ENCODE data around the gene FBLN2. TPM values are rescaled to one million over a fixed set of nuclear protein-coding genes. Genes with fewer than 3 reads are reported as not detected.

The FBLN2 gene
- total and polyA plus RNA-seq, 2 donors, result 132 to 246 TPM

- WGBS, result 76% methylated on average over 17 of the region's 17 CpGs
- no peaks in the 10 kb centered on the region for H3K4me1 ChIP-seq (ENCODE audit: insufficient read depth)
- no peak for DNase-seq (ENCODE audit: extremely low spot score)
These were observed 90.0 kb downstream of the FBLN2 start for GRCh38 chr3:13638927-13639326.

GRCh38 chr3:13642597-13642996 is 93.7 kb downstream of the FBLN2 start:
- DNase-seq (ENCODE audit: extremely low spot score), result no peak
- H3K27ac ChIP-seq (ENCODE audit: low read depth), result no peak overlapping the region
- 78% methylated on average over 6 of the region's 6 CpGs for WGBS
- H3K36me3 ChIP-seq (ENCODE audit: insufficient read depth), result no peaks in the 10 kb centered on the region
- H3K4me3 ChIP-seq (ENCODE audit: low read depth, low read length), result no peak overlapping the region
- no peaks in the 10 kb centered on the region for H3K4me1 ChIP-seq (ENCODE audit: insufficient read depth)

More at GRCh38 chr3:13638927-13639326, 90.0 kb downstream of the FBLN2 start:
- no peak overlapping the region for H3K4me3 ChIP-seq (ENCODE audit: low read depth, low read length)
- H3K36me3 ChIP-seq (ENCODE audit: insufficient read depth), result no peaks in the 10 kb centered on the region
- no peak overlapping the region for H3K27ac ChIP-seq (ENCODE audit: low read depth)

- no peaks in the 10 kb centered on the region for H3K4me1 ChIP-seq (ENCODE audit: insufficient read depth)
- no peak for DNase-seq (ENCODE audit: extremely low spot score)
- no peaks in the 10 kb centered on the region for H3K36me3 ChIP-seq (ENCODE audit: insufficient read depth)
- no peak overlapping the region for H3K27ac ChIP-seq (ENCODE audit: low read depth)
- WGBS, result 91% methylated on average over 4 of the region's 4 CpGs
- no peak overlapping the region for H3K4me3 ChIP-seq (ENCODE audit: low read depth, low read length)
These were observed 95.6 kb downstream of the FBLN2 start for GRCh38 chr3:13644341-13645117.

DNA sequence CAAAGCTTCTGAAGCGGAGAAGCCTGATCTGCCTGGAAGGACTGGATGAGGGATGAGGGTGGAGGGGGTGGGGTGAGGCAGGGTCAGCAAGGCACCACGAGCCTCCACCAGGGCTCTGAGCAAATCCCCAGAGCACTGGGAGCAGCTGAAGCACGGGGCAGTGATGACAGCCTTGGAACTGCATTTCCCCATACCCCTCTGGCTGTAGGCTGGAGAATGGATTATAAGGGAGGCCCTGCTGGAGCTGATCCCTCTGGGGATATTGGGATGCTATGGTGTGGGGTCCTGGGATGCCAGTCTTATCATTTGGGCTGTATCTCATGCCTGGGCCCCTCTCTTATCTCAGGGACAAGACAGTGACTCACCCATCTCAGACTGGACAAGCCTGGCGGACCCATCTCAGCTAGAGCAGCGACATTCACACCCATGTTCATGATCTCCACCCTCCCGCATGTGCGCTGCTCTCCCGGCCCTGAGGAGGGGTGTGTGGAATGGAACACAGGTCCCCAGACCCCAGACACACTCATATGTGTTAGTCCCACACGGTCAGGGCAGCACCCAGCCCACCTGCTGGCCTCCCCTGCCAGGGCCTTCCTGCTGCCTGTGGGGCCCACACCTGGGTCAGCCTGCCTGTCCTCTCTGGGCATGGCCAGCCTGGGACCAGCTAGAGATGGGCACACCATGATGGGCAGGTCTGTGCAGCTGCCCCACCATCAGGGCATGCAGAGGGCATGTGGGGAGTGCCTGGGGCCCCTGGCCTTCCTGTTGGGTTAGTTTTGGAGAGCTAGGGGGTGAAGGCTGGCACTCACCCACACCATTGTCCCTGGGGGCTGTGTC is 97.1 kb downstream of the FBLN2 start:
- 77% methylated on average over 9 of the region's 9 CpGs for WGBS
- H3K36me3 ChIP-seq (ENCODE audit: insufficient read depth), result no peaks in the 10 kb centered on the region
- no peak overlapping the region for H3K4me3 ChIP-seq (ENCODE audit: low read depth, low read length)
- H3K27ac ChIP-seq (ENCODE audit: low read depth), result no peak overlapping the region
- DNase-seq (ENCODE audit: extremely low spot score), result no peak
- H3K4me1 ChIP-seq (ENCODE audit: insufficient read depth), result no peaks in the 10 kb centered on the region

DNA sequence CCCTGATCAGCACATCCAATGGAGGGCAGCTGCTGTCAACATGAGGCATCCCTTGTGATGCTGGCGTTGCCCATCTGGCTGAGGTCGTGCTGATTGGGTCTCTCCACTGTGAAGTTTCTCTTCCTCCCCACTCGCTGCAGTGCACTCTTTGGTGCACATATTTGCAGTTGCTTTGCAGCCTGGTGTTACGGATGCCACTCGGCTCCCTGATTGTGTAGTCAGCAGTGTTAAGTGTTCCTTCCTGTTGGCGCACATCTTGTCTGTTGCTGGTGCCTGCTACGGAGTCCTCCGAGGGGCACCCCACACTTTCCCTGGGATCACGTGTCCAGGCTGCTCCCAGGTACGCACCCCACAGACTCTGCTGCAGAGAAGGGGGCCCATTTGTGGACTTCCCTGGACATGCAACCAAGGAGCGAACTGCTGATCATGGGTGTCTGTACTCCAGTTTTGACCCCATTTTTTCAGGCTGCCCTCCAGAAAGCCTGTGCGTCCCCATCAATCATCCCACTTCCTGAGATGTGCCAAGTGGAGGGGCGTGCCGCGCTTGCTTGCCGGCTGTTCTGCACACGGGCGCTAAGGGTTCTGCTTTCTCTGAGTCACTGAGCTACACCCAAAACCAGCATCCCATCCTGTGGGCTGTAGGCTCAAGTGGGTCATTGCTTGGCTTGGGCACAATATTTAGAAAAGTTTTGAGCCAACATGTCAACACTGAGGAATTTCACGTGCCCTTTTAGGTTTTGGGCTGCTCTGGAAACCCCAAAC is 98.6 kb downstream of the FBLN2 start:
- Histone ChIP-seq H3K4me1 (ENCODE audit: insufficient read depth) (no peaks in the 10 kb centered on the region), H3K4me3 (ENCODE audit: low read depth, low read length) (no peak overlapping the region), H3K36me3 (ENCODE audit: insufficient read depth) (no peaks in the 10 kb centered on the region), H3K27ac (ENCODE audit: low read depth) (no peak overlapping the region)
- 50% methylated on average over 19 of the region's 19 CpGs for WGBS
- DNase-seq (ENCODE audit: extremely low spot score), result no peak

DNA sequence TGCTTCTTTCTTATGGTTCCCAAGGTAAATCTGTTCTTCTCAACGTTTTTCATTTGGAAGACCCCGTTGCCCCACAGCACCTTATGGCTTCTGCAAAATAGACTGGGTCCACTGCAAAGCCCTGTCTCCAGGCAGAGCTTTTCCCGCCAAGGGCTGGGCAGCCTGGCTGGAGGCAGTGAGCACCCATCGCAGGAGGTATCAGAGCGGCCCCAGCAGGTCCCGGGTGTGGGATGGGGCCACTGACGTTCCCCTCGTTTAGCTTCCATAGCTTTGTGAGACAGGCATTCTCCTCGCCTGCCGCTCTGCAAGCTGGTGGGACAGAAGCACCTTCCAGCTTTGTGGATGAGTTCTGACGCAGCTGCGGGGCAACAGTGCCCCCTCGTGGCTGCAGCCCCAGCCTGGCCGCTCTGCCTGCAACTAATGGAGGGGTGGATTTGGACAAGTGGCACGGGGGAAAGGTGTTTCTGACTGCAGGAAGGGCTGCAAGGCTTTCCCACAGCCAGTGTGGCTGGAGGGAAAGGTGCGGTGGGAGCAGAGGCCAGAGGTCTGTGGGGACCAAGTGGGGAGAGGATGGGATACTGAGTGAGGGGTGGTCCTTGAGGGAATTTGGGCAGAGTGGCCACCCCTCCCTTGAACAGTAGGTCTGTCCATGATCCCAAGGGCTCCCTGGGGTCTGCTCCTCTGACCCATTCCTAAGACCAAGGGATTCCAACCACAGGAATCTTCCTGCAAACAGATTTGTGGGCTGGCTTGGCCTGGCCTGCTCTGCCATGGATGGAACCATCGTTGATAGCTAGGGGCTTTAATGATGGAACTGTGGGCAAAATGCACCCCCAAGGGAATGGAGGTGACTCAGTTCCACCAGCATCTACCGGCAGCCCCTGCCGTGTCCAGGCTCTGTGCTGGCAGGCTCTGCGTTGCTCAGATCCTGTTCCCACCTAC is 99.4 kb downstream of the FBLN2 start:
- WGBS, result 14% methylated on average over 20 of the region's 20 CpGs
- no peak overlapping the region for H3K4me3 ChIP-seq (ENCODE audit: low read depth, low read length)
- H3K4me1 ChIP-seq (ENCODE audit: insufficient read depth), result no peaks in the 10 kb centered on the region
- no peak for DNase-seq (ENCODE audit: extremely low spot score)
- no peak overlapping the region for H3K27ac ChIP-seq (ENCODE audit: low read depth)
- H3K36me3 ChIP-seq (ENCODE audit: insufficient read depth), result no peaks in the 10 kb centered on the region

- DNase-seq (ENCODE audit: extremely low spot score), result no peak
- no peak overlapping the region for H3K4me3 ChIP-seq (ENCODE audit: low read depth, low read length)
- 18% methylated on average over 48 of the region's 48 CpGs for WGBS
These were observed 101.5 kb downstream of the FBLN2 start for GRCh38 chr3:13650210-13651056.

GRCh38 chr3:13651057-13651400 is 102.1 kb downstream of the FBLN2 start:
- 91% methylated on average over 9 of the region's 9 CpGs for WGBS
- DNase-seq (ENCODE audit: extremely low spot score), result no peak
- Histone ChIP-seq H3K4me3 (ENCODE audit: low read depth, low read length) (no peak overlapping the region), H3K27ac (ENCODE audit: low read depth) (no peak overlapping the region), H3K36me3 (ENCODE audit: insufficient read depth) (no peaks in the 10 kb centered on the region), H3K4me1 (ENCODE audit: insufficient read depth) (no peaks in the 10 kb centered on the region)

More at GRCh38 chr3:13650210-13651056, 101.5 kb downstream of the FBLN2 start:
- no peaks in the 10 kb centered on the region for H3K4me1 ChIP-seq (ENCODE audit: insufficient read depth)
- H3K36me3 ChIP-seq (ENCODE audit: insufficient read depth), result no peaks in the 10 kb centered on the region
- no peak overlapping the region for H3K27ac ChIP-seq (ENCODE audit: low read depth)

DNA sequence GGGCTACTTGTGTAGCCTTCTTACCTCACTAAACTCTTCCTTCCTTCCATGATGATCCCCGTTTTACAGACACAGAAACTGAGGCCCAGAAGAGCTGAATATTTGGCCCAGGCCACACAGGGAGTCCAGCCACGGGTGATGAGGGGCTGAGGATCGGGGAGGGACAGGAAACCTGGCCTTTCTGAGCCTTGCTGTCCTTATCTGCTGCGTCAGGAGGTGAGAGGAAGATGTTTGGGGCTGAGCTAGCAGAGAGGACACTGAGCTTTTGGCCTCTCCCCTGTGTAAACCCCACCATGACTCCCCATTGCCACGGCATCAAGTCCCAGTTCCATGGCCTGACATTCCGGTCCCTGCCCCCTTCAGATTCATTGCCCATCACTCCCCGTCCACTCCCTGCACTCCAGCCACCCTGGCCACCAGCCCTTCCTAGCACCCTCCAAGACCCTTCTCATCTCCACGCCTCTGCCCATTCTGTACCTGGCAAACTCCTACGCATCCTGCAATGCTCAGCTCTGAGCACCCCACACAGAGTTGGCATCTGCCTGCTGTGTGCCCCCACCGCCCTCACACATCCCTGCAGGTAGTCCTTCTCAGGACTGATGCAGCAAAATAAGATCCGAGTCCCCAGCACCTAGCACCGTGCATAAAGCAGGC is 103.0 kb downstream of the FBLN2 start:
- no peak for DNase-seq (ENCODE audit: extremely low spot score)

GRCh38 chr3:13652728-13653127 is 103.8 kb downstream of the FBLN2 start:
- H3K4me3 ChIP-seq (ENCODE audit: low read depth, low read length), result no peak overlapping the region
- no peaks in the 10 kb centered on the region for H3K4me1 ChIP-seq (ENCODE audit: insufficient read depth)
- H3K36me3 ChIP-seq (ENCODE audit: insufficient read depth), result no peaks in the 10 kb centered on the region
- H3K27ac ChIP-seq (ENCODE audit: low read depth), result no peak overlapping the region
- WGBS, result 86% methylated on average over 4 of the region's 4 CpGs
- DNase-seq (ENCODE audit: extremely low spot score), result no peak

More for the DNA sequence above, 103.0 kb downstream of the FBLN2 start:
- no peak overlapping the region for H3K27ac ChIP-seq (ENCODE audit: low read depth)
- WGBS, result 92% methylated on average over 12 of the region's 12 CpGs
- no peaks in the 10 kb centered on the region for H3K36me3 ChIP-seq (ENCODE audit: insufficient read depth)
- no peaks in the 10 kb centered on the region for H3K4me1 ChIP-seq (ENCODE audit: insufficient read depth)
- no peak overlapping the region for H3K4me3 ChIP-seq (ENCODE audit: low read depth, low read length)

GRCh38 chr3:13653631-13654279 is 104.8 kb downstream of the FBLN2 start:
- no peaks in the 10 kb centered on the region for H3K4me1 ChIP-seq (ENCODE audit: insufficient read depth)
- WGBS, result 85% methylated on average over 20 of the region's 20 CpGs

More at GRCh38 chr3:13653631-13654279, 104.8 kb downstream of the FBLN2 start:
- Histone ChIP-seq H3K4me3 (ENCODE audit: low read depth, low read length) (no peak overlapping the region), H3K27ac (ENCODE audit: low read depth) (no peak overlapping the region), H3K36me3 (ENCODE audit: insufficient read depth) (no peaks in the 10 kb centered on the region)
- no peak for DNase-seq (ENCODE audit: extremely low spot score)
